IMR-90 (cell line): ENCODE results near the gene MAGEF1. TPM values are rescaled to one million over a fixed set of nuclear protein-coding genes. Genes with fewer than 3 reads are reported as not detected.

ENCODE experiments used
- ATAC-seq: fragments of 200-7000 bp; cut with Tn5 transposase; 2 replicates; pipeline ENCODE4 v1.9.1; 2020; ENCODE audit warnings: low read depth, mild to moderate bottlenecking, moderate library complexity
- BruUV-seq: library from RNA; stranded (reverse); fragments of 400-500 nt; replicated peaks from 2 replicates; lab custom pipeline; 2021; lab: Mats Ljungman, UMichigan
- CTCF ChIA-PET: fragments of 300-600 bp; formaldehyde crosslinking; extraction: SDS; loops from one replicate; lab custom pipeline; 2021; ENCODE audit warnings: antibody characterized with exemption; lab: Yijun Ruan, JAX
- POLR2A ChIA-PET: fragments of 300-600 bp; sonication (Branson Sonifier 250); formaldehyde crosslinking; loops from one replicate; lab custom pipeline; 2022; ENCODE audit warnings: antibody characterized with exemption; ENCODE audit not compliant: unreplicated experiment; lab: Charles Lee
- DNase-seq: peaks from one replicate; pipeline ENCODE4 v3.0.0; 2013
- H2AFZ ChIP-seq: replicated peaks from 2 replicates; pipeline ENCODE3; 2013; ENCODE audit warnings: low read length, mild to moderate bottlenecking; ENCODE audit not compliant: poor library complexity
- H2AK5ac ChIP-seq: 2 replicates; pipeline ENCODE4 v1.6.1; 2013; ENCODE audit warnings: low read depth, low read length, inconsistent platforms
- H2AK9ac ChIP-seq: replicated peaks from 2 replicates; pipeline ENCODE3; 2013; ENCODE audit warnings: mild to moderate bottlenecking, low read depth, low read length, moderate library complexity; ENCODE audit not compliant: poor library complexity
- H2BK120ac ChIP-seq: 2 replicates; pipeline ENCODE4 v1.6.1; 2013; ENCODE audit warnings: low read depth, low read length, inconsistent platforms
- H2BK15ac ChIP-seq: 3 replicates; pipeline ENCODE4 v1.6.1; 2013; ENCODE audit warnings: low read depth, low read length, inconsistent platforms
- H2BK20ac ChIP-seq: 2 replicates; pipeline ENCODE4 v1.6.1; 2013; ENCODE audit warnings: low read depth, mild to moderate bottlenecking, inconsistent platforms, low read length, moderate library complexity
- H2BK5ac ChIP-seq: 2 replicates; pipeline ENCODE4 v1.6.1; 2013; ENCODE audit warnings: mild to moderate bottlenecking, low read depth, low read length, inconsistent platforms; ENCODE audit not compliant: poor library complexity, severe bottlenecking
- H3K14ac ChIP-seq: replicated peaks from 2 replicates; pipeline ENCODE4 v1.6.1; 2013; ENCODE audit warnings: low read depth, low read length, inconsistent platforms
- H3K18ac ChIP-seq: 2 replicates; pipeline ENCODE4 v1.6.1; 2013; ENCODE audit warnings: low read depth, low read length, control low read depth
- H3K23ac ChIP-seq: 2 replicates; pipeline ENCODE4 v1.6.1; 2013; ENCODE audit warnings: low read depth, low read length, inconsistent platforms
- H3K27ac ChIP-seq: 2 replicates; pipeline ENCODE4 v1.5.1; 2013; ENCODE audit warnings: mild to moderate bottlenecking, control low read depth, low read length; ENCODE audit not compliant: insufficient read depth
- H3K27me3 ChIP-seq: 2 replicates; pipeline ENCODE4 v1.6.1; 2013; ENCODE audit warnings: low read length; ENCODE audit not compliant: control insufficient read depth, insufficient read depth
- H3K36me3 ChIP-seq: 2 replicates; pipeline ENCODE4 v1.6.1; 2013; ENCODE audit warnings: low read length, mixed read lengths; ENCODE audit not compliant: control insufficient read depth, insufficient read depth
- H3K4ac ChIP-seq: 2 replicates; pipeline ENCODE4 v1.6.1; 2013; ENCODE audit warnings: low read depth, low read length, inconsistent platforms
- H3K4me1 ChIP-seq: 2 replicates; pipeline ENCODE4 v1.6.1; 2013; ENCODE audit warnings: low read length, mixed read lengths; ENCODE audit not compliant: control insufficient read depth, insufficient read depth
- H3K4me2 ChIP-seq: 2 replicates; pipeline ENCODE4 v1.6.1; 2013; ENCODE audit warnings: low read depth, mild to moderate bottlenecking, control low read depth, low read length, moderate library complexity
- H3K4me3 ChIP-seq: 2 replicates; pipeline ENCODE4 v1.5.1; 2013; ENCODE audit warnings: low read depth, mild to moderate bottlenecking, control low read depth, low read length, moderate library complexity; ENCODE audit not compliant: insufficient read depth
- H3K56ac ChIP-seq: 2 replicates; pipeline ENCODE4 v1.6.1; 2013; ENCODE audit warnings: low read length, inconsistent platforms; ENCODE audit not compliant: insufficient read depth; ENCODE audit errors: extremely low read depth
- H3K79me1 ChIP-seq, 2 experiments: 2 replicates each; pipeline ENCODE4 v1.6.1; 2013; ENCODE audit warnings: low read length in 2 of 2, inconsistent platforms in 1 of 2, low read depth in 1 of 2
- H3K9ac ChIP-seq: 2 replicates; pipeline ENCODE4 v1.6.1; 2013; ENCODE audit warnings: low read depth, low read length, control low read depth
- H3K9me1 ChIP-seq: 2 replicates; pipeline ENCODE4 v1.6.1; 2013; ENCODE audit warnings: low read length, inconsistent platforms; ENCODE audit not compliant: insufficient read depth
- H3K9me3 ChIP-seq: 2 replicates; pipeline ENCODE4 v1.6.1; 2013; ENCODE audit warnings: low read length; ENCODE audit not compliant: control insufficient read depth, insufficient read depth
- H4K20me1 ChIP-seq: 2 replicates; pipeline ENCODE4 v1.6.1; 2013; ENCODE audit warnings: low read length, inconsistent platforms; ENCODE audit not compliant: insufficient read depth
- H4K5ac ChIP-seq: 2 replicates; pipeline ENCODE4 v1.6.1; 2013; ENCODE audit warnings: mild to moderate bottlenecking, low read depth, low read length, control low read depth
- H4K8ac ChIP-seq, 2 experiments: 2 replicates each; pipeline ENCODE4 v1.6.1; 2013; ENCODE audit warnings: low read depth in 2 of 2, low read length in 2 of 2, control low read depth in 1 of 2, inconsistent platforms in 1 of 2
- H4K91ac ChIP-seq: 2 replicates; pipeline ENCODE4 v1.6.1; 2013; ENCODE audit warnings: low read depth, low read length, inconsistent platforms; ENCODE audit not compliant: insufficient read depth
- CEBPB ChIP-seq: IDR thresholded peaks from 2 replicates; pipeline ENCODE4 v1.6.1; 2012; ENCODE audit warnings: low read depth, low read length, improper control_type of control experiment
- CHD1 ChIP-seq: IDR thresholded peaks from 2 replicates; pipeline ENCODE4 v1.6.1; 2012; ENCODE audit warnings: low read depth, low read length, improper control_type of control experiment
- CTCF ChIP-seq: conservative IDR thresholded peaks from 2 replicates; pipeline ENCODE4 v1.5.1; 2012; ENCODE audit warnings: mild to moderate bottlenecking, low read depth, low read length, improper control_type of control experiment
- ELK1 ChIP-seq: fragments of 150-350 bp; IDR thresholded peaks from 2 replicates; pipeline ENCODE4 v1.6.1; 2016; ENCODE audit warnings: low read depth, mild to moderate bottlenecking, low read length, moderate library complexity, borderline replicate concordance
- FOS ChIP-seq: fragments of 150-350 bp; IDR thresholded peaks from 2 replicates; pipeline ENCODE4 v1.6.1; 2016; ENCODE audit warnings: low read depth, low read length
- MAFK ChIP-seq: IDR thresholded peaks from 2 replicates; pipeline ENCODE4 v1.6.1; 2012; ENCODE audit warnings: low read depth, low read length, improper control_type of control experiment
- MAZ ChIP-seq: IDR thresholded peaks from 2 replicates; pipeline ENCODE4 v1.6.1; 2012; ENCODE audit warnings: low read depth, mild to moderate bottlenecking, low read length, improper control_type of control experiment, moderate library complexity, borderline replicate concordance
- MXI1 ChIP-seq: IDR thresholded peaks from 2 replicates; pipeline ENCODE4 v1.6.1; 2012; ENCODE audit warnings: low read depth, mild to moderate bottlenecking, low read length, moderate library complexity, borderline replicate concordance
- NFE2L2 ChIP-seq: fragments of 150-350 bp; IDR thresholded peaks from 2 replicates; pipeline ENCODE4 v1.6.1; 2016; ENCODE audit warnings: low read depth, mild to moderate bottlenecking, low read length
- RAD21 ChIP-seq: IDR thresholded peaks from 2 replicates; pipeline ENCODE4 v1.6.1; 2012; ENCODE audit warnings: low read length, improper control_type of control experiment
- RCOR1 ChIP-seq: IDR thresholded peaks from 2 replicates; pipeline ENCODE4 v1.6.1; 2012; ENCODE audit warnings: mild to moderate bottlenecking, low read length, improper control_type of control experiment; ENCODE audit not compliant: insufficient replicate concordance
- RFX5 ChIP-seq: IDR thresholded peaks from 2 replicates; pipeline ENCODE4 v1.8.0; 2012; ENCODE audit warnings: low read depth, mild to moderate bottlenecking, low read length, moderate library complexity
- SMC3 ChIP-seq: fragments of 150-350 bp; IDR thresholded peaks from 2 replicates; pipeline ENCODE4 v1.6.1; 2016; ENCODE audit warnings: low read depth, mild to moderate bottlenecking, antibody characterized with exemption, low read length, moderate library complexity
- USF2 ChIP-seq: fragments of 150-350 bp; IDR thresholded peaks from 2 replicates; pipeline ENCODE4 v1.6.1; 2017; ENCODE audit warnings: mild to moderate bottlenecking, antibody characterized with exemption, low read length, low read depth
- WGBS, 2 experiments: methylation state at CpG; one replicate each; pipeline versions ENCODE4 v1.1.5 to v1.1.7; 2013; ENCODE audit warnings: missing lambda C conversion rate in 2 of 2; ENCODE audit not compliant: insufficient read length in 1 of 2; ENCODE audit errors: extremely low coverage in 2 of 2; 5-methylcytosine and 5-hydroxymethylcytosine counted together
- dilution Hi-C: fragments of 300-500 bp; cut with HindIII; formaldehyde crosslinking; loops from one replicate; pipeline ENCODE4 v1.14.3; 2018; ENCODE audit warnings: low sequenced_read_pairs; ENCODE audit not compliant: unreplicated experiment
- in situ Hi-C: fragments of 300-500 bp; cut with MboI; formaldehyde crosslinking; loops from 3 replicates; pipeline ENCODE4 v1.14.3; 2019; ENCODE audit warnings: low sequenced_read_pairs, inconsistent platforms, mixed read lengths
- intact Hi-C: fragments of 100-400 bp; cut with micrococcal nuclease; formaldehyde crosslinking; loops from 2 replicates; pipeline ENCODE4 v1.10.0; 2022
- polyA plus RNA-seq, 3 experiments: library from polyadenylated mRNA; depleted of rRNA; stranded (reverse); fragments of >200 nt; gene quantifications; 2 replicates each; pipeline ENCODE4 v1.2.3, GENCODE V29; 2012; ENCODE audit warnings: low replicate concordance in 1 of 3
- total RNA-seq: library from RNA; depleted of rRNA; stranded (reverse); fragments of >200 nt; gene quantifications from 2 replicates; pipeline ENCODE4 v1.2.3, GENCODE V29; 2012

MAGEF1 gene
- total and polyA plus RNA-seq, 2 of the 4 experiments (the other 2 are of a cell fraction) = 10.6 to 19.4 TPM

- Histone ChIP-seq H2BK120ac (no peak overlapping the region), H2BK15ac (no peak overlapping the region), H2AFZ (no peak overlapping the region), H3K79me1 (no peaks in the 10 kb centered on the region), H3K18ac (no peak overlapping the region), H3K23ac (no peak overlapping the region), H3K9ac (no peak overlapping the region), H4K5ac (no peak overlapping the region), H2BK5ac (no peak overlapping the region), H4K8ac (no peak overlapping the region), H3K9me3 (no peaks in the 10 kb centered on the region), H2AK9ac (no peak overlapping the region), H3K4me2 (no peak overlapping the region), H3K4me3 (no peak overlapping the region), H3K56ac (no peak overlapping the region), H3K9me1 (peaks cover 6% of the 10 kb centered on the region), H3K27ac (no peak overlapping the region), H3K4ac (no peak overlapping the region), H2BK20ac (no peak overlapping the region), H4K91ac (no peak overlapping the region; the same call in 1 of the 2 replicates), H3K4me1 (peaks cover 18% of the 10 kb centered on the region), H3K27me3 (no peaks in the 10 kb centered on the region), H3K14ac (no peak overlapping the region), H3K36me3 (no peaks in the 10 kb centered on the region), H2AK5ac (no peak overlapping the region), H4K20me1 (no peaks in the 10 kb centered on the region)
- no peak for ATAC-seq
- no peak for TF ChIP-seq RAD21
- TF ChIP-seq CEBPB = no peak
- no peak for TF ChIP-seq ELK1
- no peak for TF ChIP-seq MAFK
- TF ChIP-seq MAZ = no peak
- TF ChIP-seq MXI1 = no peak
- TF ChIP-seq FOS = no peak
- TF ChIP-seq NFE2L2 = no peak
- TF ChIP-seq RFX5 = no peak
- no peak for TF ChIP-seq USF2
- no peak for TF ChIP-seq CHD1
- no peak for TF ChIP-seq CTCF
- TF ChIP-seq SMC3 = no peak
- TF ChIP-seq RCOR1 = no peak
- ChIA-PET CTCF (no interaction called here), POLR2A (no interaction called here)
- intact Hi-C loops = no loop called here
- DNase-seq = no peak
- no TSS peak for BruUV-seq
- in situ Hi-C loops = no loop called here
- no CpG with 5 or more reads among the region's 4 CpGs for WGBS, 2 experiments
- dilution Hi-C loops = no loop called here
Measured at GRCh38 chr3:184719709-184720108, 7.8 kb upstream of the MAGEF1 start.
